GM12874 (cell line): ENCODE results near the gene HABP2.

Source experiments
- CTCF ChIP-seq: IDR thresholded peaks from 2 replicates; pipeline ENCODE4 v1.5.1; 2011; ENCODE audit warnings: low read depth, mild to moderate bottlenecking, control low read depth, low read length, moderate library complexity; ENCODE audit not compliant: insufficient read depth

Gene HABP2

GRCh38 chr10:113538151-113538550 is 14.7 kb upstream of the HABP2 start:
- no peak for TF ChIP-seq CTCF

- no peak for TF ChIP-seq CTCF
Measured at GRCh38 chr10:113539789-113540188, 13.1 kb upstream of the HABP2 start.

- no peak for TF ChIP-seq CTCF
Measured at GRCh38 chr10:113540845-113541548, 11.9 kb upstream of the HABP2 start.

DNA sequence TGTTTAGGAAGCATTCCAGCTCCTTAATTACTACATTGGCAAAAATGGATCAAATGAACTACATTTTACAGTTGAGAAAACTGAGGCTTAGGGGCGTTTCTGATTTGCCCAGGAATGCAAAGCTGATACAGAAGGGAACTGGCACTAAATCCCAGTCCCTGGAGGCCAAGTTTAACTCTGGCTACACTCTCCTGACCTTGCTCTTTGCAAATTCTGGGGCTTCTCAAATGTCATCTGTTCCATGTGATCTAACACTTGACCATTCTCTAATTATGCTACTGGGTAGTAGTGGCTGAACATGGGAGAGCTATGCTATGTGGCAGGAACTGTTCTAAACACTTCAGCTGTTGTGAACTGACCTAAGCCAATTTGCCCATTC is 11.3 kb upstream of the HABP2 start:
- TF ChIP-seq CTCF: no peak

DNA sequence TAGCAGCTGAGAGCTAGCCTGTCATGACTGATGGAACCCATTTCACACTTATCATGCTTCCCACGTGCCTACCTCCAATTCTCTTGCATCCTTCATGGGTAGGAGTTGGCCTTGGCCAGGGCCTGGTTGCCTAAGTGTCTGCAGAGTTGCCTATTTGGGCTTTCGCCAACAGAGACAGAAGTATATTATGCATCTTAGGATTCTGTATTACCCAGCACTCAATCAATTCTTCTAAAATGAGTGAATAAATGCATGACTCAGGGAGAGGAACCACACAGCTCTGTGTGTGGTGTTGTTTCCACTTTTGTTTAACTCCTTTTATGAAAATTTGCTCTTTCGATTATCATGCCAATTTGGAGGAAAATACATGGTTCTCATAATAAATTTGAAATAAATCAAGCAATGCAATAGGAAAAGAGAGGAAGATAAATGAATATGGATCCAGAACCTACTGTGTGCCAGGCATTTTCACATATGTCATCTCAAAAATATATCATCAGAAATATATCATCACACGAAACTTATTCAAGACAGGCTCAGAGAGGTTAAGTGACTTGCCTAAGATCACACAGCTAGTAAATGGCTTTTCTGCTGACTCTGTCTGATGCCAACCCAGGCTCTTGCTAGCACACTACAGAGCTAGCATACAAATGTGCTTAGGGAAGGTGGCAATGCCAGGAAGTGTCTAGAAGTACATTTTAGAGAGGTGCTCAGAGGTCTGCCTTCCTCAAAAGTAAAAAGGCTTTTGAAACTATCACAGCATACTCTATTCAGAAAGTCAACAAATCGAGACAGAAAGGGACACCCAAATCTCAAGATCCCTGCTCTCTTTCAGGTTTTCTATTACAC is 9.5 kb upstream of the HABP2 start:
- TF ChIP-seq CTCF: no peak

DNA sequence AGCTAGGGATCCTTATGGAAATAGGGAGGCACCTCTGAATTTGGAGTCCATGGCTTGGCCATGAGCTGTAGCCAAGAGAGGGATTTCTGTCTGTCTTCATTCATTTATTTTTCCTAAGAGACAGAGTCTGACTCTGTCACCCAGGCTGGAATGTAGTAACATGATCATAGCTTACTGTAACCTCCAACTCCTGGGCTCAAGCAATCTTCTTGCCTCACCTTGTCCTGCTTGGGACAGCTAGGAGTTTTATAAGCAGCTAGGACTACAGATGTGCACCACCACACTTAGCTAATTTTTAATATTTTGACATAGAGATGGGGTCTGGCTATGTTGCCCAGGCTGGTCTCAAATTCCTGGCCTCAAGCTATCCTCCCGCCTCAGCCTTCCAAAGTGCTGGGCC is 8.5 kb upstream of the HABP2 start:
- TF ChIP-seq CTCF: no peak

- no peak for TF ChIP-seq CTCF
Measured at GRCh38 chr10:113547426-113547825, 5.4 kb upstream of the HABP2 start.
